SK-N-SH (cell line): ENCODE data around the gene MRPS24. TPM values are rescaled to one million over a fixed set of nuclear protein-coding genes. Genes with fewer than 3 reads are reported as not detected.

Experiments used
- CTCF ChIA-PET: fragments of 300-600, 350-600 bp; formaldehyde crosslinking; extraction: SDS; loops from one replicate; lab custom pipeline; 2021; lab: Yijun Ruan, JAX
- POLR2A ChIA-PET: fragments of 350-600 bp; sonication (Branson Sonifier 250); formaldehyde crosslinking; extraction: SDS; loops from one replicate; lab custom pipeline; 2020; ENCODE audit warnings: antibody characterized with exemption, inconsistent platforms; lab: Yijun Ruan, JAX
- DNase-seq: peaks from one replicate; pipeline ENCODE4 v3.0.0; 2012
- H2AFZ ChIP-seq: fragments of 200-600 bp; sonication (generic); 2 replicates; pipeline ENCODE4 v1.8.1; 2016; ENCODE audit warnings: antibody characterized with exemption, mild to moderate bottlenecking, low read depth
- H3F3A ChIP-seq: fragments of 200-600 bp; sonication (generic); replicated peaks from 2 replicates; pipeline ENCODE3; 2016; ENCODE audit warnings: antibody characterized with exemption, mild to moderate bottlenecking; ENCODE audit not compliant: insufficient read depth
- H3K27ac ChIP-seq, 2 experiments: fragments of 200-500 bp in 1 of 2; fragments of 200-600 bp in 1 of 2; sonication (Bioruptor generic) in 1 of 2; sonication (generic), shearing (Covaris generic) in 1 of 2; 2 replicates each; pipeline versions ENCODE4 v1.5.1 to v1.6.1; 2014 to 2016; ENCODE audit warnings: low read depth in 2 of 2, inconsistent platforms in 1 of 2, low read length in 1 of 2, mild to moderate bottlenecking in 1 of 2, mixed read lengths in 1 of 2
- H3K27me3 ChIP-seq: fragments of 200-600 bp; sonication (generic), shearing (Covaris generic); 2 replicates; pipeline ENCODE4 v1.6.1; 2016; ENCODE audit warnings: mixed run types; ENCODE audit not compliant: insufficient read depth
- H3K36me3 ChIP-seq, 2 experiments: fragments of 200-500 bp in 1 of 2; fragments of 200-600 bp in 1 of 2; sonication (Bioruptor generic) in 1 of 2; sonication (generic) in 1 of 2; replicated peaks in 1 of 2; 2 replicates each; pipeline versions ENCODE3 to v1.5.1; 2014 to 2016; ENCODE audit warnings: low read length in 1 of 2, mild to moderate bottlenecking in 1 of 2; ENCODE audit not compliant: insufficient read depth in 2 of 2, control insufficient read depth in 1 of 2
- H3K4me1 ChIP-seq, 2 experiments: fragments of 200-500 bp in 1 of 2; fragments of 200-600 bp in 1 of 2; sonication (Bioruptor generic) in 1 of 2; sonication (generic), shearing (Covaris generic) in 1 of 2; 2 replicates each; pipeline versions ENCODE4 v1.5.1 to v1.6.1; 2014 to 2016; ENCODE audit warnings: low read depth in 1 of 2, low read length in 1 of 2, mixed run types in 1 of 2; ENCODE audit not compliant: insufficient read depth in 2 of 2, control insufficient read depth in 1 of 2
- H3K4me2 ChIP-seq: fragments of 200-600 bp; sonication (generic), shearing (Covaris generic); 2 replicates; pipeline ENCODE4 v1.6.1; 2017; ENCODE audit warnings: mixed run types
- H3K4me3 ChIP-seq, 2 experiments: fragments of 200-500 bp in 1 of 2; fragments of 200-600 bp in 1 of 2; sonication (Bioruptor generic) in 1 of 2; sonication (generic), shearing (Covaris generic) in 1 of 2; 2 replicates each; pipeline versions ENCODE4 v1.5.1 to v1.8.1; 2014 to 2016; ENCODE audit warnings: low read depth in 2 of 2, inconsistent platforms in 1 of 2, low read length in 1 of 2, mild to moderate bottlenecking in 1 of 2, mixed read lengths in 1 of 2, moderate library complexity in 1 of 2
- H3K79me2 ChIP-seq: fragments of 200-600 bp; sonication (generic); 2 replicates; pipeline ENCODE4 v1.8.1; 2017; ENCODE audit warnings: mild to moderate bottlenecking; ENCODE audit not compliant: insufficient read depth
- H3K9ac ChIP-seq: fragments of 200-600 bp; sonication (generic); 2 replicates; pipeline ENCODE4 v1.6.1; 2017; ENCODE audit warnings: mixed run types
- H3K9me2 ChIP-seq: fragments of 200-600 bp; sonication (generic); 2 replicates; pipeline ENCODE4 v1.6.1; 2017; ENCODE audit warnings: mixed run types
- H3K9me3 ChIP-seq: fragments of 200-600 bp; sonication (generic); 2 replicates; pipeline ENCODE4 v1.6.1; 2017; ENCODE audit warnings: mixed run types, mild to moderate bottlenecking, moderate library complexity
- H4K20me1 ChIP-seq: fragments of 200-600 bp; sonication (generic); 2 replicates; pipeline ENCODE4 v1.6.1; 2017; ENCODE audit warnings: mild to moderate bottlenecking, mixed run types; ENCODE audit not compliant: insufficient read depth
- CHD2 ChIP-seq: fragments of 150-350 bp; IDR thresholded peaks from 2 replicates; pipeline ENCODE4 v1.6.1; 2018; ENCODE audit warnings: low read length; ENCODE audit not compliant: partially characterized antibody
- CTCF ChIP-seq: fragments of 200-600 bp; sonication (generic); IDR thresholded peaks from 2 replicates; pipeline ENCODE4 v1.6.1; 2017; ENCODE audit warnings: antibody characterized with exemption, mild to moderate bottlenecking, moderate library complexity
- ELF1 ChIP-seq: IDR thresholded peaks from 2 replicates; pipeline ENCODE4 v1.4.0; 2012
- FOSL2 ChIP-seq: IDR thresholded peaks from 2 replicates; pipeline ENCODE4 v1.4.0; 2012; ENCODE audit warnings: low read depth, mild to moderate bottlenecking, moderate library complexity, borderline replicate concordance
- FOXM1 ChIP-seq: IDR thresholded peaks from 2 replicates; pipeline ENCODE4 v1.4.0; 2012; ENCODE audit warnings: low read depth, mild to moderate bottlenecking
- NRF1 ChIP-seq: IDR thresholded peaks from 2 replicates; pipeline ENCODE4 v1.6.1; 2012; ENCODE audit warnings: low read depth, mild to moderate bottlenecking, low read length
- POLR2AphosphoS5 ChIP-seq: IDR thresholded peaks from 2 replicates; pipeline ENCODE4 v1.6.1; 2012; ENCODE audit warnings: low read depth, low read length
- RAD21 ChIP-seq: IDR thresholded peaks from 2 replicates; pipeline ENCODE4 v1.6.1; 2012; ENCODE audit warnings: mild to moderate bottlenecking, low read length
- RCOR1 ChIP-seq: fragments of 150-350 bp; IDR thresholded peaks from 2 replicates; pipeline ENCODE4 v1.6.1; 2017; ENCODE audit warnings: antibody characterized with exemption, low read length
- REST ChIP-seq: IDR thresholded peaks from 2 replicates; pipeline ENCODE4 v1.6.1; 2012; ENCODE audit warnings: mild to moderate bottlenecking, low read depth, low read length, moderate library complexity
- RFX5 ChIP-seq: IDR thresholded peaks from 2 replicates; pipeline ENCODE4 v1.6.1; 2012; ENCODE audit warnings: mild to moderate bottlenecking, improper control_type of control experiment, low read length
- SIN3A ChIP-seq: IDR thresholded peaks from 2 replicates; pipeline ENCODE4 v1.6.1; 2012; ENCODE audit warnings: low read depth, mild to moderate bottlenecking, low read length, moderate library complexity, borderline replicate concordance
- TAF1 ChIP-seq: IDR thresholded peaks from 2 replicates; pipeline ENCODE4 v1.6.1; 2012; ENCODE audit warnings: low read depth, mild to moderate bottlenecking, low read length, moderate library complexity, borderline replicate concordance
- TCF12 ChIP-seq: IDR thresholded peaks from 2 replicates; pipeline ENCODE4 v1.4.0; 2012
- TEAD4 ChIP-seq: IDR thresholded peaks from 2 replicates; pipeline ENCODE4 v1.4.0; 2012; ENCODE audit warnings: mild to moderate bottlenecking, borderline replicate concordance; ENCODE audit not compliant: insufficient read depth
- USF1 ChIP-seq: IDR thresholded peaks from 2 replicates; pipeline ENCODE4 v1.4.0; 2012; ENCODE audit warnings: low read depth, borderline replicate concordance
- YY1 ChIP-seq: IDR thresholded peaks from 2 replicates; pipeline ENCODE4 v1.4.0; 2012; ENCODE audit warnings: low read depth, mild to moderate bottlenecking
- WGBS: methylation state at CpG from one replicate; pipeline ENCODE4 v1.1.6; 2017; ENCODE audit warnings: low lambda C conversion rate; 5-methylcytosine and 5-hydroxymethylcytosine counted together
- polyA plus RNA-seq, 3 experiments: library from polyadenylated mRNA; depleted of rRNA; stranded (reverse); fragments of >200 nt; gene quantifications; 2 replicates each; pipeline ENCODE4 v1.2.3, GENCODE V29; 2012
- TF ChIP-seq, protein P1 (sequence below): IDR thresholded peaks from 2 replicates; pipeline ENCODE4; 2012
- TF ChIP-seq, protein P2 (sequence below): fragments of 150-350 bp; IDR thresholded peaks from 2 replicates; pipeline ENCODE4 v1.6.1; 2017; ENCODE audit warnings: antibody characterized with exemption, low read length, low read depth, borderline replicate concordance
- TF ChIP-seq, protein P3 (sequence below): fragments of 150-350 bp; IDR thresholded peaks from 2 replicates; pipeline ENCODE4 v1.6.1; 2016; ENCODE audit warnings: mild to moderate bottlenecking, low read depth, low read length

Gene MRPS24
- polyA plus RNA-seq, 1 of the 3 experiments (the other 2 are of a cell fraction): 234 TPM

- TF ChIP-seq, protein P1, sequence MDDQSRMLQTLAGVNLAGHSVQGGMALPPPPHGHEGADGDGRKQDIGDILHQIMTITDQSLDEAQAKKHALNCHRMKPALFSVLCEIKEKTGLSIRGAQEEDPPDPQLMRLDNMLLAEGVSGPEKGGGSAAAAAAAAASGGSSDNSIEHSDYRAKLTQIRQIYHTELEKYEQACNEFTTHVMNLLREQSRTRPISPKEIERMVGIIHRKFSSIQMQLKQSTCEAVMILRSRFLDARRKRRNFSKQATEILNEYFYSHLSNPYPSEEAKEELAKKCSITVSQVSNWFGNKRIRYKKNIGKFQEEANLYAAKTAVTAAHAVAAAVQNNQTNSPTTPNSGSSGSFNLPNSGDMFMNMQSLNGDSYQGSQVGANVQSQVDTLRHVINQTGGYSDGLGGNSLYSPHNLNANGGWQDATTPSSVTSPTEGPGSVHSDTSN: 0 out of 2 replicates have a peak, but pooled peaks have one; percentile 2
- TF ChIP-seq RCOR1: no peak; the same call in 1 of the 2 replicates
Measured at GRCh38 chr7:43869006-43869866, at the start of gene MRPS24 (continued).

DNA sequence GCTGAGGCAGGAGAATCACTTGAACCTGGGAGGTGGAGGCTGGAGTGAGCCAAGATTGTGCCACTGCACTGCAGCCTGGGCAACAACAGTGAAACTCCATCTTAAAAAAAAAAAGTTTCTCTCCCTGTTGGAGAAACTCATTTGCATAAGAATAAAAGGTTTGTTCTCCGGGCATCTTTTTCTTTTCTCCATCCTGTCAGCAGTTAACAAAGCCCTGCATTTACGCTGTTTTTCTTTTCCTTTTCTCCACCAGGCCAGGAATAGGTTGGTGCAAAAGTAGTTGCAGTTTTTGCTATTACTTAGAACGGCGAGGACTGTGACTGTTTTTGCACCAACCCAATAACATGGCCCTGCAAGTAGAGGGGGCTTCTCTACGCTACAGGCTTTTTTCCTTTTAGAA lies 46.6 kb upstream of the MRPS24 start:
- no peaks in the 10 kb centered on the region for H4K20me1 ChIP-seq

More for the DNA sequence above, 46.6 kb upstream of the MRPS24 start:
- Histone ChIP-seq H3K4me2 (no peak overlapping the region), H3K36me3 (no peaks in the 10 kb centered on the region), H3K9me3 (no peaks in the 10 kb centered on the region), H3K79me2 (no peaks in the 10 kb centered on the region), H3K9ac (no peak overlapping the region), H3K4me1 (no peaks in the 10 kb centered on the region; a peak in 1 of 4 replicates), H3F3A (peaks cover 4% of the 10 kb centered on the region), H3K27me3 (no peaks in the 10 kb centered on the region), H3K4me3 (no peak overlapping the region), H2AFZ (no peak overlapping the region), H3K27ac (no peak overlapping the region), H3K9me2 (no peaks in the 10 kb centered on the region)
- ChIA-PET POLR2A (no interaction called here), CTCF (interaction anchor here (1.3 kb wide), 1 partner anchor 39 kb away, joined by 5 read pairs; no protein-coding TSS in a partner anchor)
- DNase-seq: no peak
- TF ChIP-seq POLR2AphosphoS5: no peak
- no peak for TF ChIP-seq FOSL2
- TF ChIP-seq TCF12: no peak
- no peak for TF ChIP-seq CTCF
- TF ChIP-seq TAF1: no peak
- TF ChIP-seq, protein P2, sequence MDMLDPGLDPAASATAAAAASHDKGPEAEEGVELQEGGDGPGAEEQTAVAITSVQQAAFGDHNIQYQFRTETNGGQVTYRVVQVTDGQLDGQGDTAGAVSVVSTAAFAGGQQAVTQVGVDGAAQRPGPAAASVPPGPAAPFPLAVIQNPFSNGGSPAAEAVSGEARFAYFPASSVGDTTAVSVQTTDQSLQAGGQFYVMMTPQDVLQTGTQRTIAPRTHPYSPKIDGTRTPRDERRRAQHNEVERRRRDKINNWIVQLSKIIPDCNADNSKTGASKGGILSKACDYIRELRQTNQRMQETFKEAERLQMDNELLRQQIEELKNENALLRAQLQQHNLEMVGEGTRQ: no peak
- no peak for TF ChIP-seq NRF1
- no peak for TF ChIP-seq RAD21
- no peak for TF ChIP-seq RFX5
- TF ChIP-seq USF1: no peak
- TF ChIP-seq CHD2: no peak
- no peak for TF ChIP-seq TEAD4
- TF ChIP-seq, protein P3, sequence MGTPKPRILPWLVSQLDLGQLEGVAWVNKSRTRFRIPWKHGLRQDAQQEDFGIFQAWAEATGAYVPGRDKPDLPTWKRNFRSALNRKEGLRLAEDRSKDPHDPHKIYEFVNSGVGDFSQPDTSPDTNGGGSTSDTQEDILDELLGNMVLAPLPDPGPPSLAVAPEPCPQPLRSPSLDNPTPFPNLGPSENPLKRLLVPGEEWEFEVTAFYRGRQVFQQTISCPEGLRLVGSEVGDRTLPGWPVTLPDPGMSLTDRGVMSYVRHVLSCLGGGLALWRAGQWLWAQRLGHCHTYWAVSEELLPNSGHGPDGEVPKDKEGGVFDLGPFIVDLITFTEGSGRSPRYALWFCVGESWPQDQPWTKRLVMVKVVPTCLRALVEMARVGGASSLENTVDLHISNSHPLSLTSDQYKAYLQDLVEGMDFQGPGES: no peak
- no peak for TF ChIP-seq ELF1
- TF ChIP-seq SIN3A: no peak
- TF ChIP-seq REST: no peak
- TF ChIP-seq FOXM1: no peak
- no peak for TF ChIP-seq YY1
- WGBS: 84% methylated on average over 5 of the region's 5 CpGs
